ENCODE measurements around the gene ZNF836. TPM values are rescaled to one million over a fixed set of nuclear protein-coding genes. Genes with fewer than 3 reads are reported as not detected.
A peak's percentile ranks its signal among the peaks of the same experiment; 100 is the strongest.

The ZNF836 gene
- polyA plus RNA-seq, 1 experiment: 3.7 TPM

- Histone ChIP-seq H3K27me3 (ENCODE audit: control insufficient read depth, insufficient read depth, low read length) (no peaks in the 10 kb centered on the region), H3K4me3 (ENCODE audit: low read depth, low read length) (no peak overlapping the region), H3K27ac (ENCODE audit: low read depth, low read length) (no peak overlapping the region), H3K9me3 (ENCODE audit: control insufficient read depth, insufficient read depth, low read length) (peaks cover 26% of the 10 kb centered on the region)
- no peak for TF ChIP-seq CTCF (IDR thresholded peaks at IDR 0.05; ENCODE audit: low read depth, low read length)
- CTCF ChIA-PET: no interaction called here
- no peak for DNase-seq (ENCODE audit: low read depth, low spot score)
- POLR2A ChIA-PET: interaction anchor here (1.2 kb wide), 1 partner anchor 47 kb away, joined by 3 read pairs; the partner anchor contains the start of gene PPP2R1A
Measured at GRCh38 chr19:52142001-52142595, 29.3 kb downstream of the ZNF836 start.

GRCh38 chr19:52141203-52141602, 30.2 kb downstream of the ZNF836 start:
- no peak for DNase-seq (ENCODE audit: low read depth, low spot score)
- H3K27me3 ChIP-seq (ENCODE audit: control insufficient read depth, insufficient read depth, low read length): no peaks in the 10 kb centered on the region
- ChIA-PET POLR2A (interaction anchor here (1.2 kb wide), 1 partner anchor 48 kb away, joined by 3 read pairs; the partner anchor contains the start of gene PPP2R1A), CTCF (interaction anchor here (1.2 to 4.3 kb wide), 2 partner anchors 96 to 107 kb away, joined by 3 to 37 read pairs; no protein-coding TSS in a partner anchor)
- no peak overlapping the region for H3K27ac ChIP-seq (ENCODE audit: low read depth, low read length)
- no peak overlapping the region for H3K4me3 ChIP-seq (ENCODE audit: low read depth, low read length)
- H3K9me3 ChIP-seq (ENCODE audit: control insufficient read depth, insufficient read depth, low read length): peaks cover 27% of the 10 kb centered on the region
- TF ChIP-seq CTCF (IDR thresholded peaks at IDR 0.05; ENCODE audit: low read depth, low read length): no peak

- no peak for TF ChIP-seq CTCF (IDR thresholded peaks at IDR 0.05; ENCODE audit: low read depth, low read length)
- CTCF ChIA-PET: interaction anchor here (0.8 to 4.3 kb wide), 5 partner anchors 44 to 196 kb away, joined by 3 to 37 read pairs (median 3); partner anchors contain the start of genes ZNF610 and ZNF841
Measured at GRCh38 chr19:52140032-52140710, 31.2 kb downstream of the ZNF836 start.

GRCh38 chr19:52139252-52140031, 32.0 kb downstream of the ZNF836 start, which contains the start of gene ZNF616:
TSS of gene ZNF616 (minus strand) at chr19:52139938. CDS start at chr19:52130512, 9,426 bp downstream.
- peak; percentile 69 for TF ChIP-seq CTCF (IDR thresholded peaks at IDR 0.05; ENCODE audit: low read depth, low read length)
- H3K4me3 ChIP-seq (ENCODE audit: low read depth, low read length): peak within 1 kb of the TSS; percentile 75
- POLR2A ChIA-PET: interaction anchor here (1.9 kb wide), 1 partner anchor 50 kb away, joined by 5 read pairs; the partner anchor contains the start of gene PPP2R1A
- CTCF ChIA-PET: interaction anchor here (0.6 to 4.3 kb wide), 6 partner anchors 15 to 197 kb away, joined by 3 to 37 read pairs (median 3); partner anchors contain the start of gene ZNF610
- H3K9me3 ChIP-seq (ENCODE audit: control insufficient read depth, insufficient read depth, low read length): peaks cover 37% of the 10 kb centered on the region
- no peaks in the 10 kb centered on the region for H3K27me3 ChIP-seq (ENCODE audit: control insufficient read depth, insufficient read depth, low read length)
- DNase-seq (ENCODE audit: low read depth, low spot score): peak; percentile 81
- peak within 1 kb of the TSS; percentile 87 for H3K27ac ChIP-seq (ENCODE audit: low read depth, low read length)

More at GRCh38 chr19:52140032-52140710, 31.2 kb downstream of the ZNF836 start:
- Histone ChIP-seq H3K27me3 (ENCODE audit: control insufficient read depth, insufficient read depth, low read length) (no peaks in the 10 kb centered on the region), H3K27ac (ENCODE audit: low read depth, low read length) (no peak overlapping the region), H3K9me3 (ENCODE audit: control insufficient read depth, insufficient read depth, low read length) (peaks cover 29% of the 10 kb centered on the region), H3K4me3 (ENCODE audit: low read depth, low read length) (peak overlapping the region; percentile 40)
- POLR2A ChIA-PET: interaction anchor here (1.9 kb wide), 1 partner anchor 50 kb away, joined by 5 read pairs; the partner anchor contains the start of gene PPP2R1A
- no peak for DNase-seq (ENCODE audit: low read depth, low spot score)

Measured in AG04450 (cell line).